ENCODE results near the gene PLEKHA8. TPM values are rescaled to one million over a fixed set of nuclear protein-coding genes. Genes with fewer than 3 reads are reported as not detected.

PLEKHA8 gene
- total and polyA plus RNA-seq, 2 of the 8 experiments (the other 6 are each of a cell fraction or from before 2014, with no cell fraction given) = 10.7 to 44.0 TPM

GRCh38 chr7:30087371-30087770 is 59.2 kb downstream of the PLEKHA8 start (continued):
- TF ChIP-seq ATF2 (IDR thresholded peaks at IDR 0.05; ENCODE audit: low read length) (no peak), POLR2AphosphoS5 (IDR thresholded peaks at IDR 0.05; ENCODE audit: low read depth, low read length) (no peak), RBBP5 (IDR thresholded peaks at IDR 0.05; ENCODE audit: borderline replicate concordance, low read depth, low read length) (no peak), SP1 (IDR thresholded peaks at IDR 0.05; ENCODE audit: low read depth, low read length) (no peak)
